Measurements from ENCODE around the gene SYP.

- TF ChIP-seq CTCF (IDR thresholded peaks at IDR 0.05; ENCODE audit: poor library complexity) (no peak), EZH2 (IDR thresholded peaks at IDR 0.05; ENCODE audit: borderline replicate concordance) (no peak)
Measured at GRCh38 chrX:49174723-49175122, 25.3 kb downstream of the SYP start.

Data from hepatocyte (in vitro differentiated cells).